GM18909 (cell line): Measurements from ENCODE around the gene NANP.

Source experiments
- ATAC-seq: cut with Tn5 transposase; IDR thresholded peaks from one replicate; pipeline ENCODE4 v1.9.1; 2021; ENCODE audit warnings: mild to moderate bottlenecking; ENCODE audit not compliant: unreplicated experiment, poor library complexity

The NANP gene

GRCh38 chr20:25573288-25574251, 50.2 kb downstream of the NANP start:
- no peak for ATAC-seq

- no peak for ATAC-seq
Measured at GRCh38 chr20:25571817-25572216, 52.0 kb downstream of the NANP start.

- no peak for ATAC-seq
Measured at GRCh38 chr20:25571240-25571639, 52.6 kb downstream of the NANP start.

- no peak for ATAC-seq
Measured at GRCh38 chr20:25570148-25570530, 53.7 kb downstream of the NANP start.

GRCh38 chr20:25567286-25567685, 56.5 kb downstream of the NANP start:
- ATAC-seq: no peak

GRCh38 chr20:25566821-25567220, 57.0 kb downstream of the NANP start:
- no peak for ATAC-seq

GRCh38 chr20:25565578-25566157, 58.1 kb downstream of the NANP start:
- ATAC-seq: no peak

GRCh38 chr20:25563876-25564275, 59.9 kb downstream of the NANP start:
- no peak for ATAC-seq

- no peak for ATAC-seq
Measured at GRCh38 chr20:25563362-25563761, 60.5 kb downstream of the NANP start.
